LoVo (cell line): ENCODE measurements around the gene TMEM125.
A peak's percentile ranks its signal among the peaks of the same experiment; 100 is the strongest.

Experiments
- DNase-seq: peaks from one replicate; pipeline ENCODE4 v3.0.0-alpha.2; 2016; ENCODE audit warnings: low spot score

Gene TMEM125

GRCh38 chr1:43247256-43247921, 22.4 kb upstream of the TMEM125 start:
- no peak for DNase-seq

DNA sequence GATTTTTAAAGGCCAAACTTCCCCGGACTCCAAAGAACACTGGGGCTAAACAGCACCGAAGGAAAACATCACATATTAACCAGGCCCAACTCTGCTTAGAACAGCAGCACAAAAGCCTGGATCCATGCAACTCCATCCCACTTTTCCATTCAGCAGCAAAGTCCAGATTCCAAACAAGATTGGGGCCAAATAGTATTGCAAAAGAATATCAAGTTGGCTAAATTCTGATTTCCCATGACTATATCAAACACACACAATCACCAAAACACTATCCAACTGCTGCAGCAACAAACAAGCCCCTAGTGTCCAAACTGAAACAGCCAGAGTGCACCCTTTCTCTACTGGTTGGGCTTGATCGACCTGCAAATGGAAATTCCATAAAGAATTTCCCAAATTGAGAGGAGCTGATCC, 19.4 kb upstream of the TMEM125 start:
- no peak for DNase-seq

- no peak for DNase-seq
Measured at GRCh38 chr1:43251024-43251423, 18.8 kb upstream of the TMEM125 start.

DNA sequence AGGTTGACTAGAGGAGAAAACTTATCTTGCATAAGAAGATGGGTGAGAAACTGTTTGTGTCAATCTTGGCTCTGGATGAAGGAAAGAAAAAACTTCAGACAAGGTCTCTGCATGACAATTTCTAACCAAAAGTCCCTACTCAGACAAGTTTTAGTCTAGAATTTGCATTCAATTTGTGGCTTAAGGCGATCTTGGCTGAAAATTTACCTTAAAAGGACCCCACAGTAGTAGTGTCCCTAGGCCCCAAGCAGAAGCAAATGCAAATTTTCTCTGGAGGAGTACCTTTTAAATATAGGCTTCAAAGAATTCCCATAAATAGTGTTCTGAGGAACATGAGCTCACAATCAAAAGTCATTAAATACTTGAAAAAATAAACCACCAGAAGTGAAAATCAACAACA, 17.6 kb upstream of the TMEM125 start:
- no peak for DNase-seq

GRCh38 chr1:43253173-43253572, 16.6 kb upstream of the TMEM125 start:
- DNase-seq, result no peak

DNA sequence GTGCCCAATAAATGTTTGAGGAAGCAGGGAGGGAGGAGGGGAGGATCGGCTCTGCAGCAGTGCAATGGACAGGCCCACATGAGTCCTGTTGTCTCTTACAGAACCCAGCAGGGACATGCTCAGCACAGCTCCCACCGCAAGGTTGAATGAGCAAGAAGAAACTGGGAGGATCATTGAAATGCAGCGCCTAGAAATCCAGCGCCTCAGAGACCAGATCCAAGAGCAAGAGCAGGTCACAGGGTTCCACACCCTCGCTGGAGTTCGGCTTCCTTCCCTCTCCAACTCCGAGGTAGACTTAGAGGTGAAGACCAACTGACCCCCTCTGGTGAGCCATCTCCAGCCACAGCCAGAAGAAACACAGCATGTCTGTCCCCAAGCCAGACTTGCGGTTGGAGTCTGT, 15.9 kb upstream of the TMEM125 start:
- DNase-seq, result no peak

DNA sequence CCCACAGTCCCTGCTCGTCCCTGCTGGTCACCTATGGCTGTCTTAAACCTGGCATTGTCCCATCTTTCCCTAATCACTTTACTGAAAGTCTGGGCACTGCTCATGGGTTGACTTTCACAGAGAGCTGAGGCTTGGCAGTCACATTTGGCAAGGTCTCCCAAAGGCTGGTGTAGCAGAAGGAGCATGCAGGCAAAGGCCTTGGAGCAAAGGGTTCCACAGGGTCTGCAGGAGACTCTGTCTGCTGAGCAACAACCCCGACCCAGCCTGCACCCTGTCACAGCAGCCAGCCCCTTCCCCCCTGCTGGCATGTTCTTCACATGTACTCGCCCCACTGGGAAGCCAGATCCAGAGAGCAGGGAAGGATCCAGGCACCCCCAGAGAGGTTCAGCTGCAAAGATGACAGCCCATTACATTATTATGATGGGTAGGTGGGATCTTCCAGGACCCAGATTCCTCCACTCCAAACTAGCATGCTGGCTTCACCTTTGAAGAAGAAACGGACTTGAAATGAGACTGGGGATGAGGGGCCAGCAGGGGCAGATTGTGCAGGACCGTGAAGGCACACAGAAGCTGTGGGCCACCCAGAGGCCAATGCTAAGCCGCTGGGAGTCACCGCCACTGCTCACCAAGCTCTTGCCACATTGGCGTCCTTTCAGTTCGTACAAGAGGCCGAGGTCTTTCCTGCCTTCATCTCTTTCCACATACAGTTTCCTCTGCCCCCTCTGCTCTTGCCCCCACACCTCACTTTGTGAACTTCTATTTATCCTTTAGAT, 14.2 kb upstream of the TMEM125 start:
- DNase-seq, result no peak

- peak; percentile 58 for DNase-seq
Measured at GRCh38 chr1:43256675-43257570, 12.9 kb upstream of the TMEM125 start.

DNA sequence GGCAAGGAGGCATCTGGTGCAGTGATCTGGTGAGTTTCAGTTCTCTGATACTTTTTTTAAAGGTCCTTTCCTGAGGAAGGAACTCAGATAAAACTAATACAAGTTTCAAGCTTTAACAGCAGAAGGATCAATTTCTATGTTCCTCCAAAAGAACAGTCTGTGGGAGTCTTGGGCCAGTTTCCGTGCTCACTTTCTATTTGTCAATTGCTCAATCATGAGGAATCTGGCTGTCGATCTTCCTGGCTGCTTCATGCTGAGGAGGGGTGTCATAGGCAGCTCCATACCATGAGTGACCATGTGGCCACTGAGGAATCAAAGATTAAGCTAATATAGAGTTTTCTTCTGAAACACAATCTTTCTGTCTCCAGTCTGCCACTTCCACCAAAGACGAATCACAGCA, 11.4 kb upstream of the TMEM125 start:
- DNase-seq, result no peak

DNA sequence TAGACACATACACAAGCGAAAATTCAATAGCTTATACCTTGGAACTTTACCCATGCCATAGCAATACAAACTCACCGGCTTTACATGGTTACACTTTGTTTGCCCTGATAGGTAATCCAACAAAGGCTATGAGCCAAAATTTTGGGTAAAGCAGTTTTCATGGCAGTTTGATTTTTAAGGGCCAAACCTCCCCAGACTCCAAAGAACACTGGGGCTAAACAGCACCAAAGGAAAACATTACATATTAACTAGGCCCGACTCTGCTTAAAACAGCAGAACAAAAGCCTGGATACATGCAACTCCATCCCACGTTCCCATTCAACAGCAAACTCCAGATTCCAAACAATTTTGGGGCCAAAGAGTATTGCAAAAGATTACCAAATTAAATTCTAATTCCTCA, 4.4 kb upstream of the TMEM125 start:
- no peak for DNase-seq

DNA sequence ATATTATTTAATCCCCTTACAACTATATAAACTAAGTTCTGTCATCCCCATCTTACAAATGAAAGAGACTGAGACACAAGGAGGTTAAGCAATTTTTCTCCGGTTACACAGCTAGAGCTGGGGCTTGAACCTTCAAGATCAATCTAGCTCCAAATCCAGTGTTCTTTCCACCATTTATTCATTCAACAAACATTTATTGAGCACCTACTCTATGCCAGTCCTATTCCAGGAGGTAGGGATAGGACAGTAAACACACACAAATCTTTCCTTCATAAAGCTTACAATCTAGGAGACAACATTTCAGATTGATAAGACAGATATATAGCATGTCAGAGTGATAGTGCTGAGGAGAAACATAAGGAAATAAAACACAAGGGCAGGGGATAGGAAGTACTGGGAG, 2.9 kb upstream of the TMEM125 start:
- DNase-seq, result no peak

- no peak for DNase-seq
Measured at GRCh38 chr1:43267291-43267805, 2.4 kb upstream of the TMEM125 start.

- no peak for DNase-seq
Measured at GRCh38 chr1:43267818-43268425, 1.9 kb upstream of the TMEM125 start.

- peak; percentile 91 for DNase-seq
Measured at GRCh38 chr1:43270421-43271095, 775 bp downstream of the TMEM125 start.

GRCh38 chr1:43271186-43272118, 1.7 kb downstream of the TMEM125 start:
- no peak for DNase-seq

GRCh38 chr1:43272161-43272560, 2.4 kb downstream of the TMEM125 start:
- DNase-seq, result no peak

DNA sequence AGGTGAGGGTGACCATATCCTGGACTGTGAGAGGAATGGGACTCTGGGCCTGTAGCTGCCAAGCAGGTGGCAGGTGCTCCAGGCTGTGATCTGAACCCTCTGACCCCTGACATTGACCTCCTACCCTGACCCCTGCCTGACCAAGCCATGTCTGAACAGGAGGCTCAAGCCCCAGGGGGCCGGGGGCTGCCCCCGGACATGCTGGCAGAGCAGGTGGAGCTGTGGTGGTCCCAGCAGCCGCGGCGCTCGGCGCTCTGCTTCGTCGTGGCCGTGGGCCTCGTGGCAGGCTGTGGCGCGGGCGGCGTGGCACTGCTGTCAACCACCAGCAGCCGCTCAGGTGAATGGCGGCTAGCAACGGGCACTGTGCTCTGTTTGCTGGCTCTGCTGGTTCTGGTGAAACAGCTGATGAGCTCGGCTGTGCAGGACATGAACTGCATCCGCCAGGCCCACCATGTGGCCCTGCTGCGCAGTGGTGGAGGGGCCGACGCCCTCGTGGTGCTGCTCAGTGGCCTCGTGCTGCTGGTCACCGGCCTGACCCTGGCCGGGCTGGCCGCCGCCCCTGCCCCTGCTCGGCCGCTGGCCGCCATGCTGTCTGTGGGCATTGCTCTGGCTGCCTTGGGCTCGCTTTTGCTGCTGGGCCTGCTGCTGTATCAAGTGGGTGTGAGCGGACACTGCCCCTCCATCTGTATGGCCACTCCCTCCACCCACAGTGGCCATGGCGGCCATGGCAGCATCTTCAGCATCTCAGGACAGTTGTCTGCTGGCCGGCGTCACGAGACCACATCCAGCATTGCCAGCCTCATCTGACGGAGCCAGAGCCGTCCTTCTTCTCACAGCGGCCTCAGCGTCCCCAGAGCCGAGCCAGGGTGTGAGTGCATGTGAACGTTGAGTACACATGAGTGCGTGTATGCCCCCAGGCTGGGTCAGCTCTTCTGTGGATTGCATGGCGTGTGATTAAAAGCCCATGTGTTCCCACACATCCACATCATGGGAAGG, 3.1 kb downstream of the TMEM125 start:
- no peak for DNase-seq

GRCh38 chr1:43273708-43274107, 3.9 kb downstream of the TMEM125 start:
- no peak for DNase-seq
